HG03139 (cell line): Measurements from ENCODE around the gene TMEM11.

Experiments
- ATAC-seq: cut with Tn5 transposase; IDR thresholded peaks from one replicate; pipeline ENCODE4 v1.9.1; 2021; ENCODE audit not compliant: unreplicated experiment

The TMEM11 gene

DNA sequence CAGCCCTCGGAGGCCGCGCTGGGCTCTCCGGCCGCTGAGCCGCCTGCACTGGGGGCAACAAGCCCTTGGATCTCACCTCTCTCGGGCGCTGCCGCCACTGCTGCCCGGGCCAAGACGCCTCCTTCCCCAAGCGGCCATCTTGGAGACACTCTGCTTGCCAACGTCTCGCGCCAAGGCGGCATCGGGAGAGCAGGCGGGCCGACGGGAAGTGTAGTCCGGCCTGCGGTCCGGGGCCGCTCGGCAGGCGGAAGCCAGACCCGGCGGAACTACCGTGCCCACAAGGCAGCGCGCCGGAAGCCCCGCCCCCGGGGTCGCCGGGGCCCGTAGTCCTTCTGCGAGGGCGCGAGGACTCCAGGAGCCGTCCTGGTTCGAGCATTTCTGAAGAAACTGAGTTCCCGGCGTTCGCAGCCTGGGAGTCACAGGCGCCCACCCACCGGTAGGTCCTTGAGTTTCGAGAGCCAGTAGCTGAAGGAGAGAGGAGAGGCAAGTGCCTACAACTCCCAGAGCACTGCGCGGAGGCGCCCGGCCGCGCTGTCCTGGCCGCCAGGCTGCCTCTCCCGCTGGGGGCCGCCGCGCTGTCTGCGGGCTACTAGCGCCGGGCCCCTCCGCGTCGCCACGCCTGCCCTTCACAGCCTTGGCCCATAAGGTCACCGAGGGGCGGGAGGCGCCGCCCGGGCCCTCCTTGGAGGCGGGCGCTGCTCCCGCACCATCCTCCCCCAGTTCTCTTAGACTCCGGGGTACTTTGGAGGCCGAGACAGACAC, at the start of gene TMEM11:
Gene TMEM11, minus strand, starts transcription at position 147 of the 762 bp plus-strand sequence. Its CDS starts 9 bp downstream, at position 138.
- peak; percentile 87 for ATAC-seq

DNA sequence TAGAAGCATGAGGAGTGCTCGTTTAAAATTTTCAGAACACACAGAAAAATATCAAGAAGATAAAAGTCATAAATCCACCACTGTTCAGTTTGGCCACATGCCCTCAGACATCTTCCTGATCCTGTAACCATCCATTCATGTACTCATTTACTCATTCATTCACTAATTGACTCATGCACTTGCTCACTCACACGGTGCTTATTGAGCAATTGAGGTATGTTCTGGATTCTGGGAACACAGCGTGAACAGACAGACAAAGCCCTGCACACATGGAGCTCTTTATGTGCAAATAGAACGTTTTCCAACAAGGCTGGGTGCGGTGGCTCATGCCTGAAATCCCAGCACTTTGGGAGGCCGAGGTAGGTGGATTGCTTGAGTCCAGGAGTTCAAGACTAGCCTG, 49.4 kb upstream of the TMEM11 start:
- ATAC-seq: no peak

DNA sequence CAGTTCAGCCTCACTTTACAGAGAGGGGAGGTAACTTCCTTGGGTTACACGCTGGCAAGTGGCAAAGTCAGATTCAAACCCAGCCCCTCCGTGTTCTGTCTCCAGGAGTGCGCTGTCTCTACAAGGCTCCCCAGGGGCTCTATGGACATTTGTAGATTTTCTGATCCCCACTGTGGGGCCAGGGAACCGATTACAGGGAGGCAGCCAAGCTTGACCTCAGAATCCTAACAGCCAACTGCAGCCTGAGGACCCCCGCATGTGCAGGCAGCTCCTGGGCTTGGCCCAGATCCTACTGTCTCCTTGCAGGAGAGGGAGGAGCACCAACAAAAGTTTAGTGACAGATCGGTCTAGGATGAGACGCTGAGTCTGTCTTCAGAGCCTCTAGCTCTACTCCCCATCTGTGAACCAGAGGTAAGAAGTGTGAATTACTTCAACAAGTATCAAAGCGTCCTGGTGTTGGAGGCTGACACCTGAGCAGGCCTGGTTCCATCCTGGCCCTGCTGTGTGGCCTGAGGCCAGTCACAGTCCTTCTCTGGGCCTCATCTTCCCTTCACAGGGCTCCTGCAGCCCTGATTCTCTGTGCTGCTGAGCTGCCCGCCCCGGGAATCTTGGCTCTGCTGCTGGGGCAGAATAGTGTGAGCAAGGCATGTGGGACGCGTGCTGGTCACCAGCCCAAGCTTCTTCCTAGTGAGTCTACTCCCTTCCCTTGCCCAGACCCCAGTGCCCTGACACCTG, 48.5 kb upstream of the TMEM11 start:
- ATAC-seq: no peak

DNA sequence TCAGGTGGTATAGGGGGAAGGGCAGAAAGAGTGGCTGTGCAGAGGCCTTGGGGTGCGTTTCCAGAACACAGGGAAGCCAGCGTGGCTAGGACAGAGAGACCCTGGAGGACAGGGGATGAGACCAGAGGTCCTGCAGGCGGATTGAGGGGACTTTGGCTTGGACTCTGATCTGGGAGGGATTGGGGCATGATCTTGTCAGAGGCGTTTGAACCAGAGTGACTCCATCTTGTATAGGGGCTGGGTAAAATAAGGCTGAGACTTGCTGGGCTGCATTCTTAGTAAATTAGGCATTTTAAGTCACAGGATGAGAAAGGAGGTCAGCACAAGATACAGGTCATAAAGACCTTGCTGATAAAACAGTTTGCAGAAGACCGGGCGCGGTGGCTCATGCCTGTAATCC, 44.6 kb upstream of the TMEM11 start:
- ATAC-seq: no peak

DNA sequence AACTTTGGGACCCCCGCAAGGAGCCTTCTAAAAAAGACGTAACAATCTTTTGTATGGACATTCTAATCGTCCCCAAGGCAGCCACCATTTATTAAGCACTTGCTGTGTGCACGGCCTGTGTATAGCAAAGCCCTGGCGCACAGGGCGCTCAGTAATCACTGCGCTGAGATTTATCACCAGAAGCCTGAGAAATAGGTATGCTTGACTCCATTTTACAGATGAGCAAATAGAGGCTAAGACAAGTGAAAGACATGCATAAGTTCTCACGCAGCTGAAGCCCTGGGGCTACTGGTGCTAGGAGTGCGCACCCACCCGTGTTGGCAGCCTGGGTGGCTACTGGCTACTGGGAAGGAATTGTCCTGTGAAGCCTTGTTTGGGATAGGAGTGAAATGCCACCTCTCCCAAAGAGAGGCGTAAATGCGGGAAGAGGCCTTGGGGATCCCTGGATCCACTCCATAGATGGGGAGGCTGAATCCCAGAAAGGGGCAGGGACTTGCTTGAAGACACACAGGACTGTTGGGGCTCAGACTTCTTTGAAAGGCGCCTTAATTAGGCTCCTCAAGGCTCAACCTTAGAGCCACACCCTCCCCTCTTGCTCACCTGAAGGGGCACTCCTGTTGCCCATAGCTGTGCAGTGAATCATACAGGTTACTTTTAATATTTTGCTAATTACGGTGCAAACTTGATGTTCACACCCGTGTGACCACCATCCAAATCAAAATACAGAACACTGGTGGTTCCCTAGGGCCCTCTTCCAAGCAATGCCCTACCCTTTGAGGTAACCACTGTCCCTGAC, 39.9 kb upstream of the TMEM11 start:
- ATAC-seq: peak; percentile 7

GRCh38 chr17:21252796-21253645, 39.1 kb upstream of the TMEM11 start, which contains the start of gene NATD1:
NATD1 (minus strand) TSS chr17:21253410; CDS start chr17:21253264, 146 bp downstream.
- peak; percentile 73 for ATAC-seq

- ATAC-seq: no peak
Observed at GRCh38 chr17:21252289-21252795, 38.4 kb upstream of the TMEM11 start.

DNA sequence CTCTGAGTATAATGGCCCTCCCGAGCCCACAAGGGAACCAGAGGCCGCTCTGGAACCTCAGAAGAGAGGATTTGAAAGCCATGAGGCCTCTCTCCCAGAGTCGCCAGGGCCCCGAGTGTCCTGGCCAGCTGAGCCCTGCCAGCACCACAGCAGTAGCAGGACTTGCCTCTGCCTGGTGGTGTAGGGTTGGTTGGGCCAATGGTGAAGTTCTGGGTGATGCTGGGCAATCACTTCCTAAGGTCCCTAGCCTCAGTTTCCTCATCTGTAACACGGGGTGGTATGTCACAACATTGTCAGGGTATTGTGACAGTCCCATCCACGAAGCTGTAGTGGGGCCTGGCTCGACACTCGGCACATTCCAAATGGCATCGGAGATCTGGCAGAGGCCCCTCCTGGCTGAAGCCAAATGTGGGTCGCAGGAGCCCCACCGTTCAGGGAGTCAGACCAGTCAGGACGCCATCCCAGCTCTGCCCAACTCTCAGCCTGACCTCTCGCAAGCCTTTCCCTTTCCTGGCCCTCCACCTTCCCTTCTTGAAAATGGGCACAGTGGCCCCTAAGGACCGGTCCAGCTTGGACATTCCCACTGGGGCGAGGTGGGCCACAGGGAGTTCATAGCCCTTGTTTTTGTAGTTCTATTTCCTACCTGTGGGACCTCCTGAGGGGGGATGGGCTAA, 37.5 kb upstream of the TMEM11 start:
- no peak for ATAC-seq

DNA sequence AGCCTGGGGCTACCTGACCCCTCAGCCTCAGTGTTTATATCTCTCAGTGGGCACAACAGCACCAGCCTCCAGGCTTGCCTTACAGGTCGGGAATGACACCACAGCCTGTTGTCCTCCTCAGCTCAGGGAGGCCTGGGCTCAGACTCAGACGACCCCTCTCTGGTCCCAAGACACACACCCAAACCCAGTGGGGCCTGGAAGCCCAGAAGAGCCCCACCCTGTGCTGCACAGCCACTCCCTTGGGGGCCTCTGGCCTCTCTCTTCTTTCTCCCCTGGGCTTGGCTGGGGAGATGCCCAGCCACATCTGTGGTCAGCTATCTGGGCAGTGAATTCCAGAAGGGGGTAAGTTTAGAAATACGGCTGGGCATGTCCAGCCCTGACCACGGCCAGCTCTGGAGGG, 36.9 kb upstream of the TMEM11 start:
- no peak for ATAC-seq

- ATAC-seq: no peak
Observed at GRCh38 chr17:21249920-21250703, 36.2 kb upstream of the TMEM11 start.

GRCh38 chr17:21249086-21249795, 35.3 kb upstream of the TMEM11 start:
- ATAC-seq: no peak

DNA sequence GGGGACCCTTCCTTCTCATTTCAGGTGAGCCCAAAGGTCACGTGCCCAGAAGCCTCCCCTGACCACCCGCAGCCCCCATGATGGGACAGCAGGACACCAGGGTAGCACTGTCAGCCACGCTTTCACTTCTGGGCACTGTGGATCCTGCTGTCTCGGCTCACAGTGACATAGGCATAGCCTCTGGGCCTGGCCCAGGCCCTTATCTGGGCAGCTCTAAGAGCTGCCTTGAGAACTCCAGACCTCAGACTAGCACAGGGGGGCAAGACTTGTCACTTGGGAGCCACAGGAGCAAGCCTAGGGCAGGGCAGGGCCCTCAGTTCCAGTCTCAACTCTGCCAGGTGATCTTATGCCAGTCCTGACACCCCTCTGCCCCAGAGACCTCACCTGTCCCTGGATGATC, 34.5 kb upstream of the TMEM11 start:
- ATAC-seq: no peak

GRCh38 chr17:21247552-21248258, 33.7 kb upstream of the TMEM11 start:
- no peak for ATAC-seq

DNA sequence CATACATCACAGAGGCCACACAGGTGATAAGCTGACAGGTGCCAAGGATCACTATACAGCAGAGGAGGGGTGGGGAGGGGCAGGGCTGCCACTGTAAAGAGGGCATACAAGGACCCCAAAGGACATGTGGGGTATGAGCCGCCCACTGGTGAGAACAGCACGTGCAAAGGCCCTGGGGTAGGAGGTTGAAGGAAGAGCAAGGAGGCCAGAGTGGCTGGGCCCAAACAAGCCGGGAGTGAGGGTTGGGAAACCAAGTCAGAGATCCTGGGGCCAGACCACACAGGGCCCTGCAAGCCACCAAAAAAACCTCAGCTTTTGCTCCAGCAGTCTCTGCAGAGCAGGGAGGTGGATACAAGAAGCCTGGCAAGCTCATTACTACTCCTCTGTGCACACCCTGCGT, 32.7 kb upstream of the TMEM11 start:
- no peak for ATAC-seq

- ATAC-seq: no peak
Observed at GRCh38 chr17:21245639-21246084, 31.7 kb upstream of the TMEM11 start.

DNA sequence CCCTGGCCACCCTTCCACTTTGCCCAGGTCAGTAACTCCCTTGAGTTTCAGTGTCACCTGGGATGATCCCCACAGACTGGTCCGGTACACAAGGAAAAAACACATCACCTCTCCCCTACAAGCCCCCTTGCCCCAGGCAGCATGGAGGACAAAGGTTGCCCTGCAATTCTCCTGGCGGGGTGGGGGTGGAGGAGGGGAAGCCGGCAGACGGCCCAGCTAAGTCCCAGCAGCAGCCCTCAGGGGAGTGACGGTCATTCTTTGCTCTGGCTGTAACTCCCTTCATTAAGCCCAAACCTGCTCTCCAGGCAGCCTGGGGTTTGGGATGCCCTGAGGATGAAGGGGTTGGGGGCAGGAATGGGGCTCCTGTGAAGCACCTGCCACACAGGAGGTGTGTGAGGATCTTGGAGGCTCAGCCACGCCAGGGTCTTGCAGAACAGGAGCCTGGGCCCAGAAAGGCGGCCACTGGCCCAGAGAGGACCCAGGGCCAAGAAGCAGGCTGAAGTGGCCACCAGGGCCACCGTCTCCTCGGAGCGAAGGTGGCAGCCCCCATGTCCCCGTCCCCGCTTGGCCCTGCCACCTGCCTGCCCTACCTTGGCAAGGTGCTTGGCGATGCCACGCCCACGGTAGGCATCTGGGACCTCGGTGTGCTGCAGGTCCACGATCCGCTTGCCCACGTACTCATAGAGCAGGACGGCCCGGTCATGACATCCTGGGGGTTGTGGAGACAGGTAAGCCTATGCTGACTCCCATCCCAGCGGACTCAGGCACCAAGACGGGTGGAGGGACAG, 29.7 kb upstream of the TMEM11 start:
- ATAC-seq: no peak
